GM12878 (cell line): ENCODE measurements around the gene MEF2C. TPM values are rescaled to one million over a fixed set of nuclear protein-coding genes. Genes with fewer than 3 reads are reported as not detected.

ENCODE experiments used
- ATF7 ChIP-seq: fragments of 450-650 bp; IDR thresholded peaks from 2 replicates; pipeline ENCODE4 v1.6.1; 2016; ENCODE audit warnings: low read depth, mild to moderate bottlenecking
- BHLHE40 ChIP-seq, 2 experiments: fragments of 450-650 bp in 1 of 2; IDR thresholded peaks; 2 replicates each; pipeline ENCODE4 v1.6.1; 2011 to 2017; ENCODE audit warnings: low read depth in 2 of 2, borderline replicate concordance in 1 of 2, improper control_type of control experiment in 1 of 2, low read length in 1 of 2, mild to moderate bottlenecking in 1 of 2
- CEBPB ChIP-seq, 2 experiments: fragments of 150-350 bp in 1 of 2; IDR thresholded peaks; 2 replicates each; pipeline ENCODE4 v1.6.1; 2012 to 2014; ENCODE audit warnings: low read depth in 2 of 2, low read length in 2 of 2, borderline replicate concordance in 1 of 2, inconsistent platforms in 1 of 2
- CUX1 ChIP-seq: IDR thresholded peaks from 2 replicates; pipeline ENCODE4 v1.6.1; 2012; ENCODE audit warnings: improper control_type of control experiment, low read depth, low read length; ENCODE audit not compliant: insufficient replicate concordance
- EED ChIP-seq: sonication (generic); IDR thresholded peaks from 2 replicates; pipeline ENCODE4 v1.6.1; 2016; ENCODE audit warnings: antibody characterized with exemption, low read depth
- EGR1 ChIP-seq, 2 experiments: IDR thresholded peaks; 1 replicate in 1 of 2; 2 replicates in 1 of 2; pipeline ENCODE4 v1.6.1; 2011 to 2012; ENCODE audit warnings: low read depth in 2 of 2, low read length in 2 of 2, borderline replicate concordance in 1 of 2, mild to moderate bottlenecking in 1 of 2, moderate library complexity in 1 of 2
- ETV6 ChIP-seq, 2 experiments: fragments of 450-650 bp in 1 of 2; IDR thresholded peaks in 1 of 2; conservative IDR thresholded peaks in 1 of 2; 2 replicates each; pipeline ENCODE4 v1.6.1; 2014; ENCODE audit warnings: antibody characterized with exemption in 1 of 2, borderline replicate concordance in 1 of 2, low read depth in 1 of 2, mild to moderate bottlenecking in 1 of 2, moderate library complexity in 1 of 2
- MLLT1 ChIP-seq: fragments of 450-650 bp; IDR thresholded peaks from 2 replicates; pipeline ENCODE4 v1.6.1; 2016; ENCODE audit warnings: mild to moderate bottlenecking
- MTA3 ChIP-seq: IDR thresholded peaks from 2 replicates; pipeline ENCODE4 v1.6.1; 2012; ENCODE audit warnings: low read length, inconsistent platforms, borderline replicate concordance
- MXI1 ChIP-seq: fragments of 150-350 bp; IDR thresholded peaks from 2 replicates; pipeline ENCODE4 v1.6.1; 2011; ENCODE audit warnings: low read depth, mild to moderate bottlenecking, inconsistent platforms, low read length, improper control_type of control experiment
- NR2F1 ChIP-seq: fragments of 450-650 bp; conservative IDR thresholded peaks from 2 replicates; pipeline ENCODE4 v1.6.1; 2017; ENCODE audit warnings: mild to moderate bottlenecking
- PML ChIP-seq: IDR thresholded peaks from 2 replicates; pipeline ENCODE4 v1.6.1; 2012; ENCODE audit warnings: low read length, inconsistent platforms
- SMARCA5 ChIP-seq: fragments of 450-650 bp; IDR thresholded peaks from 2 replicates; pipeline ENCODE4 v1.6.1; 2017; ENCODE audit warnings: mild to moderate bottlenecking
- SP1 ChIP-seq: IDR thresholded peaks from one replicate; pipeline ENCODE4 v1.6.1; 2011; ENCODE audit warnings: low read depth, low read length
- SREBF1 ChIP-seq: IDR thresholded peaks from 2 replicates; pipeline ENCODE4 v1.6.1; 2012; ENCODE audit warnings: mild to moderate bottlenecking, low read length
- SREBF2 ChIP-seq: IDR thresholded peaks from 2 replicates; pipeline ENCODE4 v1.6.1; 2012; ENCODE audit warnings: mild to moderate bottlenecking, low read length
- SUPT20H ChIP-seq: IDR thresholded peaks from 2 replicates; pipeline ENCODE4 v1.6.1; 2011; ENCODE audit warnings: low read depth, mild to moderate bottlenecking, low read length, moderate library complexity, borderline replicate concordance; ENCODE audit not compliant: control insufficient read depth
- YBX1 ChIP-seq: fragments of 450-650 bp; IDR thresholded peaks from 2 replicates; pipeline ENCODE4 v1.6.1; 2016; ENCODE audit warnings: antibody characterized with exemption
- ZNF592 ChIP-seq: fragments of 450-650 bp; IDR thresholded peaks from 2 replicates; pipeline ENCODE4 v1.6.1; 2017; ENCODE audit warnings: mild to moderate bottlenecking, moderate library complexity
- polyA plus RNA-seq, 11 experiments: library from polyadenylated mRNA; depleted of rRNA in 4 of 11; unstranded in 6 of 11; stranded (reverse) in 5 of 11; fragments of >200 nt; fragmentation: Nextera tagmentation in 4 of 11; fragmentation: Illumina TruSeq in 1 of 11; extraction: Ambion mirVana in 4 of 11; extraction: Trizol in 1 of 11; gene quantifications; 1 replicate in 1 of 11; 2 replicates in 10 of 11; pipeline versions ENCODE4 v1.2.1 to v1.2.3, GENCODE V29; 2011 to 2016; ENCODE audit warnings: inconsistent platforms in 2 of 11, missing spikeins in 2 of 11, low read depth in 1 of 11
- total RNA-seq, 4 experiments: library from RNA; depleted of rRNA in 3 of 4; stranded (reverse); fragments of >200 nt in 3 of 4; fragmentation: Illumina TruSeq in 1 of 4; extraction: Trizol in 1 of 4; gene quantifications; 2 replicates each; pipeline versions ENCODE4 v1.2.1 to v1.2.3, GENCODE V29; 2013 to 2021

The MEF2C gene
- total and polyA plus RNA-seq, 10 of the 15 experiments (the other 5 are each of a cell fraction or from before 2014, with no cell fraction given) = 104 to 225 (median 180) TPM

- no peak for TF ChIP-seq CUX1
- no peak for TF ChIP-seq NR2F1
- no peak for TF ChIP-seq CEBPB (IDR thresholded peaks at IDR 0.05; ENCODE audit: borderline replicate concordance in 1 of 2, low read depth in 2 of 2, low read length in 2 of 2)
- no peak for TF ChIP-seq SREBF2
- peak; percentile 58; the same call in 1 of the 2 replicates for TF ChIP-seq MXI1
- no peak for TF ChIP-seq BHLHE40 (IDR thresholded peaks at IDR 0.05; ENCODE audit: borderline replicate concordance in 1 of 2, low read depth in 2 of 2, low read length in 1 of 2)
- TF ChIP-seq SMARCA5 = no peak
- no peak for TF ChIP-seq SREBF1
- peak; percentile 65; the same call in 1 of the 2 replicates for TF ChIP-seq ZNF592
- no peak for TF ChIP-seq EED
- no peak for TF ChIP-seq YBX1
- TF ChIP-seq EGR1 (IDR thresholded peaks at IDR 0.05; ENCODE audit: borderline replicate concordance in 1 of 2, low read depth in 2 of 2, low read length in 2 of 2) = no peak
- no peak for TF ChIP-seq SUPT20H
- TF ChIP-seq MTA3 = no peak
- no peak; the same call in 1 of the 2 replicates for TF ChIP-seq PML
- TF ChIP-seq ATF7 = no peak
- no peak for TF ChIP-seq SP1
- TF ChIP-seq MLLT1 = no peak
- TF ChIP-seq ETV6 (conservative IDR thresholded peaks at IDR 0.05 in 1 of 2, IDR thresholded peaks at IDR 0.05 in 1 of 2; ENCODE audit: borderline replicate concordance in 1 of 2, low read depth in 1 of 2) = no peak
Measured at GRCh38 chr5:88729084-88729828, 153.7 kb downstream of the MEF2C start (continued).
